UCSD-AML1 (cell line): ENCODE measurements around the gene C9orf43.
"Not testable (repeated sequence)": the region's sequence is repeated elsewhere in the genome, so short reads cannot be mapped to it uniquely, and the experiment has no call there.

Experiments
- DNase-seq: peaks from one replicate; lab custom pipeline; 2025; ENCODE audit not compliant: unreplicated experiment; lab: John Stamatoyannopoulos, UW

Gene C9orf43

DNA sequence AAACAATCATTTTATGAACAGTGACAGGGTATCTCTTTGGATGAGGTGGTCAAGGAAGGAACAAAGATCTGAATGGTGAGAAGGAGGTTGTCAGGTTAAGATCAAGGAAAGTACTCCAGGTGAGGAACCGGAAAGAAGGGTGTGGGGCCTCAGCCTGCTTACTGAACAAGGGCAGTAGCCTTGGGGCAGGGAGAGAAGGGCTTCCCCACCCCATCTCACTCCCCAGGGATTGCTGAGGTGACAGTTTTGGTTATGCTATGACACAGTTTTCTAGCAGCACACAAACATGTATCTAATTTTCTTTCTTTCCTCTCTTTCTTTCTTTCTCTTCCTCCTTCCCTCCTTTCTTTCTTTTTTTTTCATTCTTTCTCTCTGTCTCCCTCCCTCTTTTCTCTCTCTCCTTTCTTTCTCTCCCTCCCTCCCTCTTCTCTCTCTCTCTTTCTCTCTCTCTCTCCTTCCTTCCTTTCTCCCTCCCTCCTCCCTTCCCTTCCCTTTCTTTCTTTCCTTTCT, 29.6 kb upstream of the C9orf43 start:
- no peak for DNase-seq

DNA sequence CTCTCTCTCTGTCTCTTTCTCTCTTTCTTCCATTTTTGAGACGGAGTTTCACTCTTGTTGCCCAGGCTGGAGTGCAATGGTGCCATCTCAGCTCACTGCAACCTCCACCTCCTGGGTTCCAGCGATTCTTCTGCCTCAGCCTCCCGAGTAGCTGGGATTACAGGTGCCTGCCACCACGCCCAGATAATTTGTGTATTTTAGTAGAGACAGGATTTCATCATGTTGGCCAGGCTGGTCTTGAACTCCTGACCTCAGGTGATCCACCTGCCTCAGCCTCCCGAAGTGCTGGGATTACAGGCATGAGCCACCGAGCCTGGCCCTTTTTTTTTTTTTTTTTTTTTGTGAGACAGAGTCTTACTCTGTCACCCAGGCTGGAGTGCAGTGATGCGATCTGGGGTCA, 29.1 kb upstream of the C9orf43 start:
- DNase-seq, result not testable (repeated sequence)

DNA sequence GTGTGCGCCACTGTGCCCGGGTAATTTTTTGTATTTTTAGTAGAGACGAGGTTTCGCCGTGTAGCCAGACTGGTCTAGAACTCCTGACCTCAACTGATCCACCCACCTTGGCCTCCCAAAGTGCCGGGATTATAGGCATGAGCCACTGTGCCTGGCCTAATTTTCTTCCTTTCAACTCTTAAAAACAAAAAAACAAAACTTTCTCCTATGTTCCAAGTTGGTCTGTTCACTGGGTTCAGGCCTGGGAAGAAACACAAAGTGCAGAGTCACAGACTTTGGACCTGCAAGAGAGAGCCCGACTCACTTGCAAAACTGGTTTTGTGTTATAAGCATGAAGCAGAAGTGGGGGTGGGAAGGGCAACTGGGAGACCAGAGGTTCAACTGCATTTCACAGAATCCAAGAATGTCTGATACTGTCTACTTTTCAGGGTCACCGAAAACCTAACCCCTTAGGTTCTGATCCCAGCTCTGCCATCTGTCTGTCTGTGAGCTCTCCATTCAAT, 28.6 kb upstream of the C9orf43 start:
- DNase-seq, result no peak

DNA sequence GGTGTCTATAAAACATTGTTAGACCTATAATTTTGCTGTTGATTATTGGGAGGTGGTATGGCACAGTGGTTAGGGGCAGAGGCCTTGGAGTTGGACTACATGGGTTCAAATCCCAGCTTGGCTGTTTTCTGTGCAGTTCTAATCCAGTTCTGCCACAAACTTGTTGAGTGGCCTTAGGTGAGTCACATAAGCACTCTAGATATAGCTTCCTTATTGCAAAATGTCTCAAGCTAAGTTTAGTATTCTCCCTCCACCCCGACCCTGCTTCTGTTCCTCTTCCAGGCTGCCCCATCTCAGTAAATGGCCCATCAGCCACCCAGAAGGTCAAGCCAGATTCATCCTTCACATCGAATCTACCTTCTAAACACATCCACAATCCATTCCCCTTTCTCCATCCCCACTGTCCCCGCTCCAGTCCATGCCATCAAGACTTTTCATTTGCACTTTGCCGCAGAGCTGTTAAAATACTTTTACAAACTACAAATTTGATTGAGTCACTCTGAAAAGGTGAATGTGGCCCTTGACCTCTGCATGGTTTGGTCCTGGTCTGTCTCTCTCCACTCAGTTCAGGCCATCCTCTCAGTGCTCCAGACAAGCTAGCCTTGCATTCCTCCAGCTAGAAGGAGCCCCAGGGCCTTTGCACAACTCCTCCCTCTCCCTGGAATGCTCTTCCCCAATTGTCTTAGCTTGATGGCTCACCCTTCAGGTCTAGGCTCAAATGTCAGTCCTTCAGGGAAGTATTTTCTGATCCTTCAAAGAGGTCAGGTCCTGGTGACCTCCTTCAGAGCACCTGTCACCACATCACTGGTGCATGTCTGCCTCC, 23.8 kb upstream of the C9orf43 start:
- no peak for DNase-seq

DNA sequence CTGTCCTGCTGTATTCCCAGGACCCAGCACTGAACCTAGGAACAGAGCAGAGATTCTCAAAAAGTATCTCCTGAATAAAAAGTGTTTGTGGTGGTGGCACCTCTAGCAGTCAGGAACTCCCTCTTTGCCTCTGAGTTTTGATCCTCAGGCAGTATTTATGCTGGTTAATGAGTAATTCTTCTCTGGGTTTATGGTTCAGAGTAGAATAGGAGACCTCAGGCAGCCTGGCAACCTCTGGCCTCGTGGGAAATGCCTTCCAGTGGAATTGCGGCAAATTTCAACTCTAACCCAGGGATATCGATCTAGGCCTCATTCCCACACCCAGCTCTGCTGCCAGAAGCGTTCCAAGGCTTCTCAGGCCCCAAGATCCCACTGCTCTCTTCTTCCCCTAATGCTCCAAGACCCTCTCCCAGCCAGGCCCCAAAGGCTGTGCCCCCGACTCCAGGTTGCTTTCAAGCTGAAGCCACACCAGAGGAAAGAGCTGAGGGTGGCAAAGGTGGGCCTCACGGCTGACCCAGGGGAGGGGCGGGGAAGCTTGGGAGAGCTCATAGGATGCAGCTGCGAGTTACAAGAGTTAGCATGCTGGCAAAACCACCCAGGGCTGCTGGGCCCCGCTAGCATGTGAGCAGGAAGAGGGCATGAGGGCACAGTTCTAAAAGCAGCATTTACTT, 22.9 kb upstream of the C9orf43 start:
- no peak for DNase-seq

DNA sequence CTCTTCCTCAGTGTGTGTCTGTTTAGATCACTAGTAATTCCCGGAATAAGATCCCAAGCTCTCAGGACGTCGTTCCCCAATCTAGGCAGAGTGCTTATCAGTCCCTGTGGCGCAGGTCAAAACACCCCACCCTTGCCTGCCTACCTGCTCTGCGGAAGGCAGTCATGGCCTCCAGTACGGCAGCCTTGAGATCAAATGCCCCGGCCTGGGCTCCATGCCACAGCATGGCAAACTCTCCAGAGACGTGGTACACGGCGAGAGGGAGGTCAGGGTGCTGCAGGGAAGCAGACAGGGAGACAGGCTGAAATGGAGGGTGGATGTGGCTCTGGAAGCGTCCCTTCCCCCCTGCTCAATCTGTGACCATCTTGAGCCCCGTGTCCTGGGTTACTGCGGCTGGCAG, 21.7 kb upstream of the C9orf43 start:
- no peak for DNase-seq

DNA sequence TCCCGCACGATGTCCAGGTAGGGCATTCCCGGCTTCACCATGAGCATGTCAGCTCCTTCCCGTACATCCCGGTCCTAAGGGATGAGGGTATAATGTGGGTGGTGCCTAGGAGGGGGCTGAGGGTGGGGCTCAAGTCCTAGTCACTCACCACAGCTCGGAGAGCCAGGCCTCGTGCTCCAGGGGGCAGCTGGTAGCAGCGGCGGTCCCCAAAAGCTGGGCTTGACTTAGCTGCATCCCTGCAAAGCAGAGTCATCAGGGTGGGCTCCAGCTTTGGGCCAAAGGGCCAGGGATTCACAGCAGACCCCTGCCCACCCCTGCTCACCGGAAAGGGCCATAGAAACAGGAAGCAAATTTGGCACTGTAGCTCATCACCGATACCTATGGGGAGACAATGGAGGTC, 21.1 kb upstream of the C9orf43 start:
- no peak for DNase-seq

DNA sequence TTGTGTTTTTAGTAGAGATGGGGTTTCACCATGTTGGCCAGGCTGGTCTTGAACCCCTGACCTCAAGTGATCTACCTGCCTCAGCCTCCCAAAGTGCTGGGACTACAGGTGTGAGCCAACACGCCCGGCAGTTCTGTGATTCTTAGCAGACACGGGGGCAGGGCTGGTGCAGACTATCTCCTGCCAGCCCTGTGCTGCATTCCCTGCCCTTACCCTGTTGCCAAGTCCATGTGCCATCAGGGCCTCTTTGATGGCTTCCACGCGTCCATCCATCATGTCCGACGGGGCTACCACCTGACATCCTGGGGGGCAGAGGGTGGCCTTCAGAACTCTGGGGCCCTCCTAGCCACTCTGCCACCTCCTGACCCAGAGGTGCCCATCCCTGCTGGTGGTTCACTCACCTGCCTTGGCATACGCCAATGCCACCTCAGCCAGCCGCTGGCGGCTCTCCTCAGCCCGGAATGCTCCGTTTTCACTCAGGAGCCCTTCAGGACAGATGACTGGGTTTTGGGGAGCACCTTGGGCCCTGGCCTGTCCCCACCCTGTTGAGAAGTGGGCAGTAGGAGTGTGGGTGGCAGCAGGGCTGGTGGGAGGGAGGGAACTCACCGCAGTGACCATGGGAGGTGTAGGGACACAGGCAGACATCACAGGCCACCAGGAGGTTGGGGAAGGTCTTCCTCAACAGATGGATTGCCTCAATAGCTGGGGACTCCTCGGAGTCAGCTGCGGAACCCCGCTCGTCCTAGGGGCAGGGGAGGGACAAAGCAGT, 20.2 kb upstream of the C9orf43 start:
- no peak for DNase-seq

DNA sequence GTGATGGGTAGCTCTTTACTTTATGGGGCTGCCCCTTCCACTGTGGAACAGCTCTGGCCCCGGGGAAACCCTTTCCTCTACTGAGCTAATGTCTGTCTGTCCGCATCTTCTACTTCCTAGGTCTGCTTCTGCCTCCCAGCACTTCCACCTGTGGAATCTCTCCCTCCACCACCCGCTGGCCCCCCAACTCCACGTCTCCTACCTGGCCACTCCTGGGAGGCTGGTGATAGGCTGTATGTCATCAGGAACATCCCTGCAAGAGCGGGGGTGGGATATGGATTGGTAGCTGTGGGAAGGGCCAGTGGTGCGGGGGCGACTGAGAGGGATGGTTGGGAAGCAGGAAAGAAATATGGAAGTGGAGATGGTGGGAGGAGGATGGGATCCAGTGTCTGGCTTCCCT, 18.6 kb upstream of the C9orf43 start:
- DNase-seq, result no peak

DNA sequence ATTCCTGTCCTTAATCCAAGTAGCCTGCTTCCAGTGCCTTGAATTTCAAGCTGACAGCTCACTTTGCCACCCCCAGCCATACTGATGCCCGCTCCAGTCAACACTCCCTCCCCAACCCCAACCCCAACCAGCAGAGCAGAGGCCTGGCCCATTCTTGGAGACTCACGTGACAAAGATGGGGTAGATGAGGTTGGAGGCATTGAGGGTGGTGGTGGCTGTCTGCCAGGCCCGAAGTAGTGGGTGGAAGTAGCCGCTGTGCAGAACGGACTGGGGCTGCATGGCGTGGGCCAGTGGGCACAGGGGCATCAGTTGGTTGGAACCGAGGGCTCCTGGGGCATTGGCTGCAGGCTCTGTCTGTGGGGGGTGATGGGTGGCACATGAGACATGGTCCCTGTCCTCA, 17.3 kb upstream of the C9orf43 start:
- no peak for DNase-seq

DNA sequence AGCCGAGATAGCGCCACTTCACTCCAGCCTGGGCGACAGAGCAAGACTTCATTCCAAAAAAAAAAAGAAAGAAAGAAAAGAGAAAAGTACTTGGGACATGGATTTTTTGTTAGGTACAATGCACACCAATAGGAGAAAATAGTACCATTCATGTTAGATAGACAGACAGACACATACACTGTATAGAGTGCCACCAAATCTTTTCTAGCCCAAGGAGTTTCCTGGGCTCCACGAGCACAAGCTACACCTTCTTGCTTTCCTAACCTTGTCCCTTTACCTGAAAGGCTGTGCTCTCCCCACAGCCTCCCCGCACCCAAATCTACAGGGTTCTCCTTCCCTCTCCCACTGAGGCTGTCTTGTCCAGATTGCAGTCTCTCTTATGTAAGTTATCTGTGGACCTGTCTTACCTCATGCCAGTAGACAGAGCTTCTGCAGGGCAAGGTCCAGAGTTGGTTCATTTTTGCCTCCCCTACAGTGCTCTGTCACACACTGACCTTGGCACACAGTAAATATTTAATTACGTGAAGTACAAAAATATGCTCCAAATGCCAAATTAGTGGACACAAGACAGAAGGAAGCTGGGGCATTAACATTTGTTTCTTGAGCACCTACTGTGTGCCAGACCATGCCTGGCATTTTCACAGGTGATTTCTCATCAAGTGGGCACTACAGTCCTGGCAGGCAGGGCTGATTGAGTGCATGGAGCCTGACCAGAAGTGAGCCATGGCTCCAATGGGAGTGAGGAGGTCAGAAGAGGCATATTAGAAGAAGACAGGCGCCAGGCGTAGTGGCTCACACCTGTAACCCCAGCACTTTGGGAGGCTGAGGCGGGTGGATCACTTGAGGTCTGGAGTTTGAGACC, 15.3 kb upstream of the C9orf43 start:
- no peak for DNase-seq

DNA sequence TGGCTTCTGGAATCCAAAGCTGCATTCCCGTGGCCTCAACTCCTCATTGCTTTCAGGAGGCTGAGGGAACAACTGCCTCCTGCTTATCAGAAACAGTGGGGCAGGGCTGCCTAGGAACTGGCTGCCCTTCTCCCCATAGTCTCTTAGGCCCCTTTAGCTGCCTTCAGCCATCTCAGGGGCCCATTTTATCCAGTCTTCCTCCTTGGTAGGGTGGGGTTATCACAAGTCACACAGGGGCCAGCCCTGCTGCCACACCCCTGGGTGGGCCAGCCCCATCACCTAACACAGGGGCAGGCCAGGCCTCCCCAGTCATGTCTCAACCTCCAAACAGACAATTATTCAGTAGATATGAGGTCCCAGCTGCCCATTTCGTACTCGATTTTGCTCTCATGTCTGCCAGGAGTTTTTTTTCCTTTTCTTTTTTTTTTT, 13.3 kb upstream of the C9orf43 start:
- no peak for DNase-seq

DNA sequence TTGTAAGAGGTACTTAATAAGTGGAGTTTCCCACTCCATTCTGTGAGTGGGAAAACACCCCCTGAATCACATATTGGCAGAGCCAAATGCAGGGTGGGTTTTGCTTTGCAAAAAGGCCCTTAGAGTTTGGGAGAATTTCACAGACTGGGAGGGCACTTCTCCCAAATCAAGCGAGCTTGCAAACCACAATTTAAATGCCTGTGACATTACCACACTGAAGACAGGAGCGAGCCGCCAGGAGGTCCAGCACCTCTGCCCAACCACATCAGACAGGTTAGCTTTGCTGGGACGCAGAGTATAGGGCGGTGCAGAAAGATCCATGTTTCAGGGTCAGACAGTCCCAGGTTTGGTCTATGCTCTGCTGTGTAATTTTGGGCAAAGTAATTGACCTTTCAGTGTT, 11.8 kb upstream of the C9orf43 start:
- DNase-seq, result no peak

DNA sequence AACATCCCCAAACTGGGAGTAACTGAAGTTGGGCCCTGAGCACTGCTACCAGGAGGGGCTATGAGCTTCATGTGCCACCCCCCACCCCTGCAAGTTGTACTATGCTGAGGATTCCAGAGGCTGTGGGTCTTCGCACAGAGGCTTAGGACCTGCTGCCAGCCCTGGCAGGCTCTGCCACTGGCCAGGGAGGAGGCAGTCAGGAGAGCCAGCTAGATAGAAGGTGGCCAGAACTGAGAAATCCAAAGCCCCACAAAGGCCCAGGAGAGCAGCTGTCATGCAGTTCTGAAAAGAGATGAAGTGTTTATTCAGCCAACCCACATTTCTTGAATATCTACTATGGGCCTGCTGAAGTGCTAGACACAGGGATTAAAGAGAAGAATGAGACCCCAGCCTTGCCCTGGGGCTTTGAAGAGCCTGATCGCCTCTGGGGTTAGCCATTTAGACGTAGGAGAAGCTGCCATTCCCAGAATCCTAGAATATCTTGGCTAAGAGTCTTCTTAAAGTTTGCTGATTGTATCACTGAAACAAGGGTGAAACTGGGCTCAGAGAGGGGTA, 10.8 kb upstream of the C9orf43 start:
- no peak for DNase-seq

DNA sequence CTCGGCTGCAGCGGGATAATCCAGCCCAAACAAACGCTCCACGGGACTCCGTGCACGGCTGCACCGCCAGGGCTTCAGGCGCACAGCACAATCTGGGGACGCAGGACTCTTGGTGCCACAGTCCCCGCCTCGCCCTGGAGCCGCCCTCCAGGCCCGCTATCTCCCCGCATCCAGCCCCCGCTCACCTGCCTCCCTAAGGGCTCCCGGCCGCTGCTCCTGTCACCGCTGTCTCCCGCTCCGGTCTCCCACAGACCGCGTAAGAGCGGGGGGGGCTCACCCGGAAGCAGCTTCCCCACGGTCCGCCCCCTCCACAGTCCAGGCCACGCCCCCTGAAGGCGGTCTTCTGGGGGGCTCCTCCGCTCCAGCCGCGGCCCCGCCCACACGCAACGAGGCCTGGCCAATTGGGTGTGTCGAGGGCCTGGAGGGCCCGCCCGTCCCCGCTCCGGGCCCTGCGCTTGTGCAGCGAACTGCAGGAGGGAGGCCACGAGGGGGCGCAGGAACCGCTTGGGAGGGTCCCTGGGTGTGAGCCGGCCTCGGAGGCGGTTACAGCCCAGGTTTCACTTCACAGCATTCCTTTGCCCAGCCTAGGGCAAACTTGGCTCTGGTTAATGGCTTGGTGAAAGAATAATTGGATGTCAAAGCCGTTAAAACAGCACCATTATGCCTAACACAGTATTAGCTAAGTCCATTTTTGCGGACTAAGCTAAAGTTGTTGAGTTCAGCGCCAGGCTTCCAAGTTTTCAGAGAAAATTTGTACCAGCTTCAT, 9.3 kb upstream of the C9orf43 start, which contains the start of gene ALAD:
Gene ALAD, minus strand, starts transcription at position 258 of the 766 bp plus-strand sequence. CDS start 7,725 bp downstream, outside the sequence.
- DNase-seq, result peak; percentile 100

DNA sequence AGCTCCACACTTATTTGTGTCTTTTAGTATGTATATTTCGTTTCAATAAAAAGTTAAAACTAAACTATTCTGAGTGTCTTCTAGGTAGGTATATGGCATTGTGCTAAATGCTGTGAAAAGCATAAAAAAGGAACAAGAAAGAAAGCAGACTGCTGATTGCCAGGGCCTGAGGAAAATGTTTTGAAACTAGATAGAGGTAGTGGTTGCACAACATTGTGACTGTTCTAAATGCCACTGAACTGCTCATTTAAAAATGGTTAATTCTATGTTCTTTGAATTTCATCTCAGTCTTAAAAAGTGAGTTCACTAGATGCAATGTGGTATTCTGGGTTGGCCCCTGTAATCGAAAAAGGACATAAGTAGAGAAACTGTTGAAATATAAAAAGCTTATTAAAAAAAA, 6.9 kb upstream of the C9orf43 start:
- no peak for DNase-seq

DNA sequence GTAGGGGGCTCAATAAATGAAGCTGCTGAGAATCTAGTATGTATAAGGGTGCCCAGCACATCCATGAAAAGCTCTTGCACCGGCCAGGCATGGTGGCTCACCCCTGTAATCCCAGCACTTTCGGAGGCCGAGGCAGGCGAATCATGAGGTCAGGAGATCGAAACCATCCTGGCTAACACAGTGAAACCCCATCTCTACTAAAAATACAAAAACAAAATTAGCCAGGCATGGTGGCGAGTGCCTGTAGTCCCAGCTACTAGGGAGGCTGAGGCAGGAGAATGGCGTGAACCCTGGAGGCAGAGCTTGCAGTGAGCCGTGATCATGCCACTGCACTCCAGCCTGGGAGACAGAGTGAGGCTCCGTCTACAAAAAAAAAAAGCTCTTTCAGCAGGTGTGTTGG, 4.2 kb upstream of the C9orf43 start:
- not testable (repeated sequence) for DNase-seq

DNA sequence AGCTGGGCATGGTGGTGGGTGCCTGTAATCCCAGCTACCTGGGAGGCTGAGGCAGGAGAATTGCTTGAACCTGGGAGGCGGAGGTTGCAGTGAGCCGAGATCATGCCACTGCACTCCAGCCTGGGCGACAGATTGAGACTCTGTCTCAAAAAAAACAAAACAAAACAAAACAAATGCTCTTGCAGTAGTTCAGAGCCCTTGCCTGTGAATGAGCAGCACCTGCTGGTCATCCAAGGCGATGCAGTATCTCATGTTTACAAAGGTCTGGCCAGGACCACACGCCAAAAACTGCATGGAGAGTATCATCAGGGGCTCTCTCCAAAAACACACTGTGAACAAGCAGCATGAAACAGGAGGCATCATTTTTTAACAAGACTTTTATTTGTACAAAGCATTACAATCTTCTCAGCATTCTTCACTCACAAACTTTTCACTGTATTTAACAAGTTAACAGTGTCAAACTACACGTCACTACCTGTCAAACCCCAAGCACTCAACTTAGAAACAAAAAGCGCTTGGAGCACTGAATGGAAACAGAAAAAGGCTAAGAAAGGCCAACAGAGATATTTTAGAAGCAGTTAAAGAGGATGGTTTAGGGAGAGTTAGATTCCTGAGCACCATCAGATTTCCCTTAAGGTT, 3.6 kb upstream of the C9orf43 start:
- peak; percentile 43 for DNase-seq

DNA sequence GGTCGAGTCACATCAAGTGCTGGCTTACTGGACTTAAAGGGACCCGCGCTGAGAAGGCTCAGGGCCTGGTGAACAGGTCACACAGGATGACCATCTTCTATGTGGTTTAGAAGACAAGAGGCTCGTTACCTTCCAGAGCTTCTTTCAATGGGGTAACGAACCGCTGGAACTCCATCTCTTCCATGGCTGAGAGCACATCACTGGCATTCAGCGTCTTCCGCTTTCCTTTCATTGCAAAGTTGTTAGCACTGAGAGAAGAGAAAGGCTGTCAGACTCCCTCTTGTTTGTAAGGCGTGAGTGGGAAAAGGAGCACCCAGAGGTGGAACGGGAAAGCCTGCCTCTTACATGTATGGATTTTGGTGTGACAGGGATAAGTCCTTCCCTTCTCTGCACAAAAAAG, 1.1 kb upstream of the C9orf43 start:
- DNase-seq, result no peak
